Stomach (tissue), 9 donors: Measurements from ENCODE around the gene ZNF133. TPM values are rescaled to one million over a fixed set of nuclear protein-coding genes. Genes with fewer than 3 reads are reported as not detected.

Experiments used
- DNase-seq, 2 donors: peaks; one replicate each; pipeline versions ENCODE4 v3.0.0 to v3.0.0-alpha.2; 2013 to 2019
- H3K27ac ChIP-seq, 5 donors: fragments of 200-600 bp in 4 of 5; sonication (generic) in 4 of 5; one replicate each; pipeline ENCODE4 v1.5.1; 2013 to 2019; ENCODE audit warnings: mild to moderate bottlenecking in 1 of 5, moderate library complexity in 1 of 5
- H3K27me3 ChIP-seq, 3 donors: fragments of 200-600 bp; sonication (generic); one replicate each; pipeline ENCODE4 v1.5.1; 2017 to 2019; ENCODE audit warnings: mixed run types in 1 of 3
- H3K36me3 ChIP-seq, 4 donors: fragments of 200-600 bp; sonication (generic); 1 replicate in 3 of 4; 2 replicates in 1 of 4; pipeline ENCODE4 v1.5.1; 2016 to 2019
- H3K4me1 ChIP-seq, 4 donors: fragments of 200-600 bp; sonication (generic); one replicate each; pipeline ENCODE4 v1.5.1; 2016 to 2019
- H3K4me3 ChIP-seq, 4 donors: fragments of 200-600 bp; sonication (generic) in 3 of 4; one replicate each; pipeline ENCODE4 v1.5.1; 2016 to 2019; ENCODE audit warnings: mild to moderate bottlenecking in 1 of 4
- H3K9me3 ChIP-seq, 4 donors: fragments of 200-600 bp; sonication (generic); one replicate each; pipeline ENCODE4 v1.5.1; 2016 to 2019
- EP300 ChIP-seq: sonication (generic); formaldehyde crosslinking; IDR thresholded peaks from one replicate; pipeline ENCODE4 v1.6.1; 2017; ENCODE audit warnings: antibody characterized with exemption
- POLR2A ChIP-seq, 4 donors: fragments of 450-650 bp; IDR thresholded peaks; one replicate each; pipeline ENCODE4 v1.6.1; 2016; ENCODE audit warnings: antibody characterized with exemption in 4 of 4, control low read depth in 2 of 4, mild to moderate bottlenecking in 1 of 4, moderate library complexity in 1 of 4
- POLR2AphosphoS5 ChIP-seq, 3 donors: sonication (generic); formaldehyde crosslinking; IDR thresholded peaks; one replicate each; pipeline ENCODE4 v1.6.1; 2016; ENCODE audit warnings: antibody characterized with exemption in 3 of 3
- WGBS, 5 donors: extraction: QIAGEN DNeasy Blood & Tissue Kit in 3 of 5; methylation state at CpG; one replicate each; pipeline versions ENCODE4 v1.1.5 to v1.1.7; 2013 to 2018; 5-methylcytosine and 5-hydroxymethylcytosine counted together
- intact Hi-C: fragments of 100-400 bp; cut with DNase I; formaldehyde crosslinking; loops from one replicate; pipeline ENCODE4 v1.15.1; 2023; ENCODE audit warnings: low total_unique reads
- polyA plus RNA-seq, 3 donors: library from polyadenylated mRNA; stranded (reverse); fragments of 200-250 nt; gene quantifications; one replicate each; pipeline ENCODE4 v1.2.3, GENCODE V29; 2013
- total RNA-seq, 5 donors: library from RNA; depleted of rRNA; stranded (reverse); fragments of >200 nt; gene quantifications; one replicate each; pipeline versions ENCODE4 v1.1.0 to v1.2.3, GENCODE V29; 2014 to 2016
- TF ChIP-seq, protein P1 (sequence below), 7 experiments: fragments of 450-650 bp in 4 of 7; fragments of 200-600 bp in 3 of 7; sonication (generic) in 3 of 7; IDR thresholded peaks; one replicate each; pipeline ENCODE4 v1.5.1; 2016 to 2019; ENCODE audit warnings: antibody characterized with exemption in 7 of 7, control low read depth in 2 of 7, mild to moderate bottlenecking in 1 of 7
- donor health status: healthy with polysubstance abuse.
- donor health status: Bipolar disorder and iron deficiency.
- donor health status: healthy.

The ZNF133 gene
- total and polyA plus RNA-seq, 8 donors: 3.5 to 48.2 (median 13.9) TPM

DNA sequence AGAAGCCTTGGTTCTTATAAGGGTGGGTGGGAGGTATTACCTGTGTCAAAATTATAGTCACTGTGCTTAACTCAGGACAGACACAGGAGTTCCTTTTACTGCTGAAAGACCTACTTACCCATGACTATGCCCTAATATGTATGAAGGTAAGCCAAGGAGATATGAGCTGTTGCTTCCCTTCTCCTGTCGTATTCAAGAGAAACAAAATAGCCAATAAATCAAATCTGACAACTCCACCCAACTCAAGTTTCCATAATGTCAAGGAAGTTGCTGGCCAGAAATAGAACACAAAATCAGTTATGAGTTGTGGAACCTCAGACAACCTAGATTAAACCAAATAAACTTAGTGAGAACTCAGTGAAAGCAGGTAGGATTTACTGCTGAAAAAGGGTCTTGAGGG lies 25.1 kb downstream of the ZNF133 start:
- Histone ChIP-seq H3K9me3 (no peaks in the 10 kb centered on the region), H3K27ac (no peak overlapping the region), H3K4me1 (peaks cover 0 to 7% (median 0%) of the 10 kb centered on the region in 4 donors), H3K36me3 (peaks cover 17 to 72% (median 52%) of the 10 kb centered on the region in 4 donors), H3K4me3 (no peak overlapping the region), H3K27me3 (no peaks in the 10 kb centered on the region)
- WGBS, 5 donors: 54 to 79% (median 61%) methylated on average over 1 of the region's 1 CpG
- TF ChIP-seq, protein P1, sequence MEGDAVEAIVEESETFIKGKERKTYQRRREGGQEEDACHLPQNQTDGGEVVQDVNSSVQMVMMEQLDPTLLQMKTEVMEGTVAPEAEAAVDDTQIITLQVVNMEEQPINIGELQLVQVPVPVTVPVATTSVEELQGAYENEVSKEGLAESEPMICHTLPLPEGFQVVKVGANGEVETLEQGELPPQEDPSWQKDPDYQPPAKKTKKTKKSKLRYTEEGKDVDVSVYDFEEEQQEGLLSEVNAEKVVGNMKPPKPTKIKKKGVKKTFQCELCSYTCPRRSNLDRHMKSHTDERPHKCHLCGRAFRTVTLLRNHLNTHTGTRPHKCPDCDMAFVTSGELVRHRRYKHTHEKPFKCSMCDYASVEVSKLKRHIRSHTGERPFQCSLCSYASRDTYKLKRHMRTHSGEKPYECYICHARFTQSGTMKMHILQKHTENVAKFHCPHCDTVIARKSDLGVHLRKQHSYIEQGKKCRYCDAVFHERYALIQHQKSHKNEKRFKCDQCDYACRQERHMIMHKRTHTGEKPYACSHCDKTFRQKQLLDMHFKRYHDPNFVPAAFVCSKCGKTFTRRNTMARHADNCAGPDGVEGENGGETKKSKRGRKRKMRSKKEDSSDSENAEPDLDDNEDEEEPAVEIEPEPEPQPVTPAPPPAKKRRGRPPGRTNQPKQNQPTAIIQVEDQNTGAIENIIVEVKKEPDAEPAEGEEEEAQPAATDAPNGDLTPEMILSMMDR (IDR thresholded peaks at IDR 0.05): no peak
- no peak for TF ChIP-seq POLR2A (IDR thresholded peaks at IDR 0.05)
- TF ChIP-seq POLR2AphosphoS5 (IDR thresholded peaks at IDR 0.05): no peak
- no peak for TF ChIP-seq EP300
- DNase-seq: peak in 1 of 2 donors; percentile 28
- intact Hi-C loops: no loop called here

DNA sequence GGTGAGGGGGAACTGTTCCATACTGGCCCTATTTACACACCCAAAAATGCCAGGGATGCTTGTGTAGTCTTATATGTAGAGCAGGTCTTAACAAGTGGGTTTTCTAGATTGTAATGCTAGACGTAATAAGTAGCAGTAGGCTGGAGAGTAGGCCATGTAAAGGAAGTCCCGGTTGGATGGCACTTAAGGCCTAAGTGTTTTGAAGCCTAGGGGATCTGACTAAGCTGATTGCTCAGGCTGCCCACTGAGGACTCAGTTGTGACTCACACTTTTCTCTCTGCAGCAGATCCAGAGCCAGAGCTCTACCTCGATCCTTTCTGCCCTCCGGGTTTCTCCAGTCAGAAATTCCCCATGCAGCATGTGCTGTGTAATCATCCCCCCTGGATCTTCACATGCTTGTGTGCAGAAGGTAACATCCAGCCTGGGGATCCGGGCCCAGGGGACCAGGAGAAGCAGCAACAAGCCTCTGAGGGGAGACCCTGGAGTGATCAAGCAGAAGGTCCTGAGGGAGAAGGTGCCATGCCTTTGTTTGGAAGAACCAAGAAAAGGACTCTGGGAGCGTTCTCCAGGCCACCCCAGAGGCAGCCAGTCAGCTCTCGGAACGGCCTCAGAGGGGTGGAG lies 26.6 kb downstream of the ZNF133 start:
- Histone ChIP-seq H3K27me3 (no peaks in the 10 kb centered on the region), H3K4me1 (peaks cover 0 to 7% (median 0%) of the 10 kb centered on the region in 4 donors), H3K9me3 (no peaks in the 10 kb centered on the region), H3K27ac (no peak overlapping the region), H3K36me3 (peaks cover 17 to 59% (median 40%) of the 10 kb centered on the region in 4 donors), H3K4me3 (no peak overlapping the region)
- no peak for DNase-seq
- TF ChIP-seq, protein P1 (IDR thresholded peaks at IDR 0.05): no peak
- TF ChIP-seq EP300 (no peak), POLR2A (IDR thresholded peaks at IDR 0.05) (no peak), POLR2AphosphoS5 (IDR thresholded peaks at IDR 0.05) (no peak)
- intact Hi-C loops: no loop called here
- WGBS, 5 donors: 89 to 100% (median 96%) methylated on average over 7 to 8 of the region's 8 CpGs

DNA sequence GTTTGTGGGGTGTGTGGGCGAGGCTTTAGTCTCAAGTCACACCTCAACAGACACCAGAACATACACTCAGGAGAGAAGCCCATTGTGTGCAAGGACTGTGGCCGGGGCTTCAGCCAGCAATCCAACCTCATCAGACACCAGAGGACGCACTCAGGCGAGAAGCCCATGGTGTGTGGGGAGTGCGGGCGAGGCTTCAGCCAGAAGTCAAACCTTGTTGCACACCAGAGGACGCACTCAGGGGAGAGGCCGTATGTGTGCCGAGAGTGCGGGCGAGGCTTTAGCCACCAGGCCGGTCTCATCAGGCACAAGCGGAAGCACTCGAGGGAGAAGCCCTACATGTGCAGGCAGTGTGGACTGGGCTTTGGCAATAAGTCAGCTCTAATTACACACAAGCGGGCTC lies 27.8 kb downstream of the ZNF133 start:
- Histone ChIP-seq H3K36me3 (peaks cover 17 to 49% (median 36%) of the 10 kb centered on the region in 4 donors), H3K4me3 (no peak overlapping the region), H3K9me3 (no peaks in the 10 kb centered on the region), H3K4me1 (peaks cover 0 to 7% (median 0%) of the 10 kb centered on the region in 4 donors), H3K27ac (no peak overlapping the region), H3K27me3 (no peaks in the 10 kb centered on the region)
- intact Hi-C loops: no loop called here
- TF ChIP-seq EP300 (no peak), POLR2A (IDR thresholded peaks at IDR 0.05) (no peak), POLR2AphosphoS5 (IDR thresholded peaks at IDR 0.05) (no peak)
- TF ChIP-seq, protein P1 (IDR thresholded peaks at IDR 0.05): no peak
- no peak for DNase-seq
- 96 to 99% (median 98%) methylated on average over 15 of the region's 15 CpGs for WGBS, 5 donors

GRCh38 chr20:18321316-18321715 lies 33.0 kb downstream of the ZNF133 start:
- TF ChIP-seq, protein P1 (IDR thresholded peaks at IDR 0.05): no peak
- TF ChIP-seq POLR2A (IDR thresholded peaks at IDR 0.05): no peak
- TF ChIP-seq POLR2AphosphoS5 (IDR thresholded peaks at IDR 0.05): no peak
- no peak for TF ChIP-seq EP300
- H3K9me3 ChIP-seq: peaks cover 0 to 1% (median 0%) of the 10 kb centered on the region in 4 donors
- peaks cover 3 to 17% (median 13%) of the 10 kb centered on the region in 4 donors for H3K36me3 ChIP-seq
- intact Hi-C loops: no loop called here
- H3K4me1 ChIP-seq: no peaks in the 10 kb centered on the region
- H3K4me3 ChIP-seq: no peak overlapping the region
- H3K27ac ChIP-seq: no peak overlapping the region
- no peaks in the 10 kb centered on the region for H3K27me3 ChIP-seq
- no peak for DNase-seq
